ENCODE data around the gene SETDB2. TPM values are rescaled to one million over a fixed set of nuclear protein-coding genes. Genes with fewer than 3 reads are reported as not detected.

Gene SETDB2
- total and polyA plus RNA-seq, 10 of the 15 experiments (the other 5 are each of a cell fraction or from before 2014, with no cell fraction given): 1.2 to 10.0 (median 7.4) TPM

DNA sequence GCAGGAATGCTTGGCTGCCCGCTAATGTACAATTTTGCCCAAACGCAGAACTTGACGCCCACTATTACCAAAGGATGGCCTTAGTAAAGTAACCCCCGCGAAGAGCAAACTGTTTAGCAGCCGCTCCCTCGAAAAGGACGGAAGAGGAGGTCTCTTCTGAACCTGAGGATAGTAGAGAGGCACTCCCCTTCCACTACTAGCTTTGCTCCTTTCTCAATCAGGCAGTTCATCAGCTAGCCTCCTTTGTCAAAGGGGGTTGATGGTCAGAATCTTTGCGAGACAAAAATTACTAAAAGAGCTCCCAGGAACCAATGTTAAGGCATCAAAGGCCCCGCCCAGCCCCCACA lies 744 bp upstream of the SETDB2 start:
- H3K4me3 ChIP-seq: peak overlapping the region; percentile 86
- FAIRE-seq: no peak
- peak overlapping the region; percentile 76 for H3K27ac ChIP-seq (ENCODE audit: control insufficient read depth, insufficient read depth)
- BruUV-seq (replicated peaks): TSS peak; percentile 93
- peak overlapping the region; percentile 73 for H3K4me2 ChIP-seq (ENCODE audit: control insufficient read depth, insufficient read depth)
- in situ Hi-C loops (cut with MboI): no loop called here
- 0% methylated on average over 10 of the region's 10 CpGs for WGBS (ENCODE audit: insufficient coverage, insufficient replicate concordance, low lambda C conversion rate, missing lambda C conversion rate)
- H3K79me2 ChIP-seq (ENCODE audit: control insufficient read depth, insufficient read depth, low read length): peaks cover 25% of the 10 kb centered on the region
- DNase-seq (ENCODE audit: low read depth, low spot score): no peak
- H3K36me3 ChIP-seq (ENCODE audit: control insufficient read depth in 2 of 2, insufficient read depth in 2 of 2, low read length in 1 of 2): no peaks in the 10 kb centered on the region
- intact Hi-C loops (cut with micrococcal nuclease; ENCODE audit: unreplicated experiment): loop anchor here (10.0 kb wide), 2 partner anchors 241 to 341 kb away; no protein-coding TSS in a partner anchor
- TF ChIP-seq, protein P1, sequence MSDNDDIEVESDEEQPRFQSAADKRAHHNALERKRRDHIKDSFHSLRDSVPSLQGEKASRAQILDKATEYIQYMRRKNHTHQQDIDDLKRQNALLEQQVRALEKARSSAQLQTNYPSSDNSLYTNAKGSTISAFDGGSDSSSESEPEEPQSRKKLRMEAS (IDR thresholded peaks at IDR 0.05; ENCODE audit: low read depth, low read length): 0 out of 2 replicates have a peak, but pooled peaks have one; percentile 2
- TF ChIP-seq, protein P2, sequence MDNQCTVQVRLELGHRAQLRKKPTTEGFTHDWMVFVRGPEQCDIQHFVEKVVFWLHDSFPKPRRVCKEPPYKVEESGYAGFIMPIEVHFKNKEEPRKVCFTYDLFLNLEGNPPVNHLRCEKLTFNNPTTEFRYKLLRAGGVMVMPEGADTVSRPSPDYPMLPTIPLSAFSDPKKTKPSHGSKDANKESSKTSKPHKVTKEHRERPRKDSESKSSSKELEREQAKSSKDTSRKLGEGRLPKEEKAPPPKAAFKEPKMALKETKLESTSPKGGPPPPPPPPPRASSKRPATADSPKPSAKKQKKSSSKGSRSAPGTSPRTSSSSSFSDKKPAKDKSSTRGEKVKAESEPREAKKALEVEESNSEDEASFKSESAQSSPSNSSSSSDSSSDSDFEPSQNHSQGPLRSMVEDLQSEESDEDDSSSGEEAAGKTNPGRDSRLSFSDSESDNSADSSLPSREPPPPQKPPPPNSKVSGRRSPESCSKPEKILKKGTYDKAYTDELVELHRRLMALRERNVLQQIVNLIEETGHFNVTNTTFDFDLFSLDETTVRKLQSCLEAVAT (IDR thresholded peaks at IDR 0.05): 0 out of 2 replicates have a peak, but pooled peaks have one; percentile 11
- TF ChIP-seq, protein P3, sequence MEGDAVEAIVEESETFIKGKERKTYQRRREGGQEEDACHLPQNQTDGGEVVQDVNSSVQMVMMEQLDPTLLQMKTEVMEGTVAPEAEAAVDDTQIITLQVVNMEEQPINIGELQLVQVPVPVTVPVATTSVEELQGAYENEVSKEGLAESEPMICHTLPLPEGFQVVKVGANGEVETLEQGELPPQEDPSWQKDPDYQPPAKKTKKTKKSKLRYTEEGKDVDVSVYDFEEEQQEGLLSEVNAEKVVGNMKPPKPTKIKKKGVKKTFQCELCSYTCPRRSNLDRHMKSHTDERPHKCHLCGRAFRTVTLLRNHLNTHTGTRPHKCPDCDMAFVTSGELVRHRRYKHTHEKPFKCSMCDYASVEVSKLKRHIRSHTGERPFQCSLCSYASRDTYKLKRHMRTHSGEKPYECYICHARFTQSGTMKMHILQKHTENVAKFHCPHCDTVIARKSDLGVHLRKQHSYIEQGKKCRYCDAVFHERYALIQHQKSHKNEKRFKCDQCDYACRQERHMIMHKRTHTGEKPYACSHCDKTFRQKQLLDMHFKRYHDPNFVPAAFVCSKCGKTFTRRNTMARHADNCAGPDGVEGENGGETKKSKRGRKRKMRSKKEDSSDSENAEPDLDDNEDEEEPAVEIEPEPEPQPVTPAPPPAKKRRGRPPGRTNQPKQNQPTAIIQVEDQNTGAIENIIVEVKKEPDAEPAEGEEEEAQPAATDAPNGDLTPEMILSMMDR (IDR thresholded peaks at IDR 0.05 in 2 of 3, conservative IDR thresholded peaks at IDR 0.05 in 1 of 3; ENCODE audit: control insufficient read depth in 2 of 3, extremely low read depth in 1 of 3, insufficient read depth in 1 of 3, low read depth in 3 of 3, low read length in 3 of 3): no peak
- no peak for TF ChIP-seq MTA2 (IDR thresholded peaks at IDR 0.05; ENCODE audit: low read depth)
- TF ChIP-seq PML (IDR thresholded peaks at IDR 0.05; ENCODE audit: low read length): peak; percentile 13; the same call in 1 of the 2 replicates
- TF ChIP-seq, protein P4, sequence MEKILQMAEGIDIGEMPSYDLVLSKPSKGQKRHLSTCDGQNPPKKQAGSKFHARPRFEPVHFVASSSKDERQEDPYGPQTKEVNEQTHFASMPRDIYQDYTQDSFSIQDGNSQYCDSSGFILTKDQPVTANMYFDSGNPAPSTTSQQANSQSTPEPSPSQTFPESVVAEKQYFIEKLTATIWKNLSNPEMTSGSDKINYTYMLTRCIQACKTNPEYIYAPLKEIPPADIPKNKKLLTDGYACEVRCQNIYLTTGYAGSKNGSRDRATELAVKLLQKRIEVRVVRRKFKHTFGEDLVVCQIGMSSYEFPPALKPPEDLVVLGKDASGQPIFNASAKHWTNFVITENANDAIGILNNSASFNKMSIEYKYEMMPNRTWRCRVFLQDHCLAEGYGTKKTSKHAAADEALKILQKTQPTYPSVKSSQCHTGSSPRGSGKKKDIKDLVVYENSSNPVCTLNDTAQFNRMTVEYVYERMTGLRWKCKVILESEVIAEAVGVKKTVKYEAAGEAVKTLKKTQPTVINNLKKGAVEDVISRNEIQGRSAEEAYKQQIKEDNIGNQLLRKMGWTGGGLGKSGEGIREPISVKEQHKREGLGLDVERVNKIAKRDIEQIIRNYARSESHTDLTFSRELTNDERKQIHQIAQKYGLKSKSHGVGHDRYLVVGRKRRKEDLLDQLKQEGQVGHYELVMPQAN (conservative IDR thresholded peaks at IDR 0.05): 0 out of 2 replicates have a peak, but pooled peaks have one; percentile 51
- peak overlapping the region; percentile 72 for H3K9ac ChIP-seq (ENCODE audit: control insufficient read depth, insufficient read depth, low read length)
- H4K20me1 ChIP-seq (ENCODE audit: control insufficient read depth, insufficient read depth): no peaks in the 10 kb centered on the region
- peak; percentile 5 for ATAC-seq
- no peaks in the 10 kb centered on the region for H3K27me3 ChIP-seq (replicated peaks in 1 of 2; ENCODE audit: control insufficient read depth in 2 of 2, insufficient read depth in 2 of 2, low read length in 1 of 2)
- RAD21 ChIA-PET (ENCODE audit: unreplicated experiment): interaction anchor here (0.5 to 3.3 kb wide), 11 partner anchors 10 to 333 kb away, joined by 3 to 22 read pairs (median 3); partner anchors contain the start of gene PHF11
- SMC1A ChIA-PET (ENCODE audit: uncharacterized antibody, unreplicated experiment): interaction anchor here (0.6 to 3.5 kb wide), 10 partner anchors 9 to 1094 kb away, joined by 3 to 21 read pairs (median 4); no protein-coding TSS in a partner anchor
- peaks cover 5% of the 10 kb centered on the region; the same call in 1 of the 2 replicates for H3K4me1 ChIP-seq (ENCODE audit: control insufficient read depth, insufficient read depth, low read length)
- POLR2A ChIA-PET: interaction anchor here (0.6 to 4.9 kb wide), 10 partner anchors 11 to 493 kb away, joined by 3 to 48 read pairs (median 6); partner anchors contain the start of genes ARL11, PHF11, RCBTB1 and SPRYD7
- no peaks in the 10 kb centered on the region for H3K9me3 ChIP-seq (replicated peaks; ENCODE audit: control insufficient read depth, insufficient read depth, low read length)
- CTCF ChIA-PET: interaction anchor here (0.5 to 1.5 kb wide), 7 partner anchors 11 to 681 kb away, joined by 3 to 6 read pairs (median 3); no protein-coding TSS in a partner anchor
- peak overlapping the region; percentile 65 for H2AFZ ChIP-seq (ENCODE audit: control insufficient read depth, low read depth, low read length)

Data from GM12878 (cell line).